Right atrium auricular region (tissue), 2 donors: Measurements from ENCODE around the gene WWC2. TPM values are rescaled to one million over a fixed set of nuclear protein-coding genes. Genes with fewer than 3 reads are reported as not detected.
A peak's percentile ranks its signal among the peaks of the same experiment; 100 is the strongest.
"Not testable (repeated sequence)": the region's sequence is repeated elsewhere in the genome, so short reads cannot be mapped to it uniquely, and the experiment has no call there.

Source experiments
- DNase-seq: peaks from one replicate; pipeline ENCODE4 v3.0.0-alpha.2; 2019; ENCODE audit warnings: low spot score
- H3K27ac ChIP-seq, 2 donors: fragments of 200-600 bp; sonication (generic); 1 replicate in 1 of 2; 2 replicates in 1 of 2; pipeline ENCODE4 v1.5.1; 2016 to 2019
- H3K27me3 ChIP-seq, 2 donors: fragments of 200-600 bp; sonication (generic); one replicate each; pipeline versions ENCODE4 v1.5.1 to v1.6.0; 2017 to 2019
- H3K36me3 ChIP-seq: fragments of 200-600 bp; sonication (generic); one replicate; pipeline ENCODE4 v1.5.1; 2016
- H3K4me1 ChIP-seq, 2 donors: fragments of 200-600 bp; sonication (generic); one replicate each; pipeline versions ENCODE4 v1.5.1 to v1.6.0; 2017 to 2019
- H3K4me3 ChIP-seq, 2 donors: fragments of 200-600 bp; sonication (generic); 1 replicate in 1 of 2; 2 replicates in 1 of 2; pipeline ENCODE4 v1.5.1; 2017 to 2019; ENCODE audit warnings: mild to moderate bottlenecking in 1 of 2, moderate library complexity in 1 of 2
- H3K9me3 ChIP-seq, 2 donors: fragments of 200-600 bp; sonication (generic); one replicate each; pipeline ENCODE4 v1.5.1; 2019
- total RNA-seq, 2 donors: library from RNA; depleted of rRNA; stranded (reverse); fragments of >200 nt; gene quantifications; one replicate each; pipeline ENCODE4 v1.1.0, GENCODE V29; 2016
- TF ChIP-seq, protein P1 (sequence below), 2 donors: fragments of 200-600 bp; sonication (generic); IDR thresholded peaks; one replicate each; pipeline ENCODE4 v1.5.1; 2019; ENCODE audit warnings: antibody characterized with exemption in 2 of 2

WWC2 gene
- total RNA-seq, 2 donors from 2014 or later, result 22.4 to 22.7 TPM

DNA sequence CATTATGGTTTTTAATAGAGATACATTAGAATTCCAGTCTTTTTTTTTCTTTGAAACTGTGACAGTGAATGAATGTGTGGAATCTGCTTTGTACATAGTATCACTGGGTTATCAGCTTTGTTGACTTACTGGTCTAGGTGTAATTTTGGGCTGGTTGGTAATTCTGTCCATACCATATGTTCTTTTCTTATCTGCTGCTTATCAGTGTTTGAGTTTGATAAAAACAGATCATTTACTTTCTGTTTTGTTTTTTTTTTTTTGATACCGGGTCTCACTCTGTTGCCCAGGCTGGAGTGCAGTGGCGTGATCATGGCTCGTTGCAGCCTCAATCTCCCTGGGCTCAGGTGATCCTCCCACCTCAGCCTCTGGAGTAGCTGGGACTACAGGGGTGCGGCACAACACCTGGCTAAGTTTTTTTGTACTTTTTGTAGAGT is 12.4 kb downstream of the WWC2 start:
- DNase-seq, result no peak
- no peak overlapping the region for H3K4me3 ChIP-seq
- TF ChIP-seq, protein P1, sequence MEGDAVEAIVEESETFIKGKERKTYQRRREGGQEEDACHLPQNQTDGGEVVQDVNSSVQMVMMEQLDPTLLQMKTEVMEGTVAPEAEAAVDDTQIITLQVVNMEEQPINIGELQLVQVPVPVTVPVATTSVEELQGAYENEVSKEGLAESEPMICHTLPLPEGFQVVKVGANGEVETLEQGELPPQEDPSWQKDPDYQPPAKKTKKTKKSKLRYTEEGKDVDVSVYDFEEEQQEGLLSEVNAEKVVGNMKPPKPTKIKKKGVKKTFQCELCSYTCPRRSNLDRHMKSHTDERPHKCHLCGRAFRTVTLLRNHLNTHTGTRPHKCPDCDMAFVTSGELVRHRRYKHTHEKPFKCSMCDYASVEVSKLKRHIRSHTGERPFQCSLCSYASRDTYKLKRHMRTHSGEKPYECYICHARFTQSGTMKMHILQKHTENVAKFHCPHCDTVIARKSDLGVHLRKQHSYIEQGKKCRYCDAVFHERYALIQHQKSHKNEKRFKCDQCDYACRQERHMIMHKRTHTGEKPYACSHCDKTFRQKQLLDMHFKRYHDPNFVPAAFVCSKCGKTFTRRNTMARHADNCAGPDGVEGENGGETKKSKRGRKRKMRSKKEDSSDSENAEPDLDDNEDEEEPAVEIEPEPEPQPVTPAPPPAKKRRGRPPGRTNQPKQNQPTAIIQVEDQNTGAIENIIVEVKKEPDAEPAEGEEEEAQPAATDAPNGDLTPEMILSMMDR (IDR thresholded peaks at IDR 0.05), result no peak
- no peak overlapping the region for H3K27ac ChIP-seq
- no peaks in the 10 kb centered on the region for H3K36me3 ChIP-seq
- no peaks in the 10 kb centered on the region for H3K9me3 ChIP-seq
- H3K27me3 ChIP-seq, result no peaks in the 10 kb centered on the region
- peaks cover 0 to 8% of the 10 kb centered on the region in 2 donors for H3K4me1 ChIP-seq

DNA sequence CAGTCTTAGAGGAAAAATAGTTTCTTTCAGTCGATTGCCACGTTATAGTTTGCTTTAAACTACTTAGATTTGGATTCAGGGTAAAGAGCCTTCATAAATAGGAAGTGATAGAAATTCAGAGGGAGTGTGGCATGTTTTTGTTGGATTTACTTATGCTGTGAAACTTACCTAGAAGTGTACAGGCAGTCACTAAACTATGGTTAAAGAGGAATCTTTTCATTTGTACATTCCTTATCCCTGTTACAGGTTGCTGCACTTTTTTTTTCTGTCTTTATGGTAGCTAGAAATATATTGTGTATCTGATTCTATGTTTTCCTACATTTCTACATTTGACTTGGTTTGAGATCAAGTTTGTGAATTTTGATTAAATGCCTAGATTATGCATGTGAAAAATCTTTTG is 19.1 kb downstream of the WWC2 start:
- H3K4me1 ChIP-seq, result peaks cover 0 to 16% of the 10 kb centered on the region in 2 donors
- H3K36me3 ChIP-seq, result no peaks in the 10 kb centered on the region
- DNase-seq, result no peak
- peak overlapping the region in 1 of 2 donors; percentile 21 for H3K27ac ChIP-seq
- H3K27me3 ChIP-seq, result no peaks in the 10 kb centered on the region
- H3K9me3 ChIP-seq, result no peaks in the 10 kb centered on the region
- TF ChIP-seq, protein P1 (IDR thresholded peaks at IDR 0.05), result no peak
- no peak overlapping the region for H3K4me3 ChIP-seq

DNA sequence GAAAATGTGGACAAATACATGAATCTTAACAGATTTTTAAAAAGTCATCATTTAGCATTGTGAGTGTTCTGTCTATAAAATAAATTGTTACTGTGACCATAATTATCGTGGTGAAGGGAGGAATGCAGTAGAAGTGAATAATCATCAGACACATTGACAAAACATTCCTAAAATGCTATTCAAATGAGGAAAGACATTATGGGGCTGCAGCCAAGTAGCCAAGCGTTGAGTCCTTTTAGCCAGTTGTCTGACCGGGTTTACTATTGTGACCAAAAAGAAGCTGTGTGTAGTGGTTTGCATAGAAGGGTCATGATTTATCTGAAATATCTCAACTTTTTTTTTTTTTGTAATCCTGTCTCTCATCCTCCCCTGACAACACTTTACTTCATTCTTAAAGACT is 19.5 kb downstream of the WWC2 start:
- Histone ChIP-seq H3K4me1 (peaks cover 0 to 16% of the 10 kb centered on the region in 2 donors), H3K27ac (peak overlapping the region; percentile 21 to 23), H3K36me3 (no peaks in the 10 kb centered on the region), H3K9me3 (no peaks in the 10 kb centered on the region), H3K4me3 (no peak overlapping the region), H3K27me3 (no peaks in the 10 kb centered on the region)
- no peak for DNase-seq
- TF ChIP-seq, protein P1 (IDR thresholded peaks at IDR 0.05), result no peak

DNA sequence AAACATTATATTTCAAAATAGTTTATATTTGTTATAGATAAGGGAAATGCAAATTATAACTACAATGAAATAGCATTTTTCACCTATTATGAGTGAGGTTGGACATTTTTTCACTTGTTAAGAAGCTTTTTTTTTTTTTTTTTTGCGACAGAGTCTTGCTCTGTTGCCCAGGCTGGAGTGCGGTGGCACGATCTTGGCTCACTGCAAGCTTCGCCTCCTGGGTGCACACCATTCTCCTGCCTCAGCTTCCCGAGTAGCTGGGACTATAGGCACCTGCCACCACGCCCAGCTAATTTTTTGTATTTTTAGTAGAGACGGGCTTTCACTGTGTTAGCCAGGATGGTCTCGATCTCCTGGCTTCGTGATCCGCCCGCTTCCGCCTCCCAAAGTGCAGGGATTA is 22.6 kb downstream of the WWC2 start:
- H3K4me1 ChIP-seq, result peaks cover 0 to 35% of the 10 kb centered on the region in 2 donors
- not testable (repeated sequence) for H3K36me3 ChIP-seq, H3K4me3 ChIP-seq, H3K27me3 ChIP-seq, DNase-seq, H3K27ac ChIP-seq, H3K9me3 ChIP-seq

DNA sequence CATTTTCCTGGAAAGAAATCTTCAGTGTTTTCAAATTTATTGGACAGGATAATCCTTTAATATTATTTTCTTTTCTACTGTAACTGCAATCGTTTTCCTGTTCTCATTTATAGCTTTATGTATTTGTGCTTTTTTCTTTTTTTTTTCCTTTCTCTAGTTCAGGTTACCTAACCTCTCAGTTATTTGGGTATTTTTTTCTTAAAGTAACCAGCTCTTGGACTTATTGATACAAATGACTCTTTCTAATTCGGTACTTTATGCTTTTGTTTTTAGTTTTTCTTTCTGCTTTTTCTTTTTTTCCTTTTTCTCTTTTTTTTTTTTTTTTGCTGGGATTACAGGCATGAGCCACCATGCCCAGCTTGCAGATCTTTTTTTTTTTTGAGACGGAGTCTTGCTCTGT is 25.2 kb downstream of the WWC2 start:
- no peaks in the 10 kb centered on the region for H3K9me3 ChIP-seq
- no peak overlapping the region for H3K4me3 ChIP-seq
- peaks cover 0 to 22% of the 10 kb centered on the region in 2 donors for H3K4me1 ChIP-seq
- no peak for DNase-seq
- H3K27ac ChIP-seq, result no peak overlapping the region
- H3K27me3 ChIP-seq, result no peaks in the 10 kb centered on the region
- H3K36me3 ChIP-seq, result no peaks in the 10 kb centered on the region
- TF ChIP-seq, protein P1 (IDR thresholded peaks at IDR 0.05), result no peak

DNA sequence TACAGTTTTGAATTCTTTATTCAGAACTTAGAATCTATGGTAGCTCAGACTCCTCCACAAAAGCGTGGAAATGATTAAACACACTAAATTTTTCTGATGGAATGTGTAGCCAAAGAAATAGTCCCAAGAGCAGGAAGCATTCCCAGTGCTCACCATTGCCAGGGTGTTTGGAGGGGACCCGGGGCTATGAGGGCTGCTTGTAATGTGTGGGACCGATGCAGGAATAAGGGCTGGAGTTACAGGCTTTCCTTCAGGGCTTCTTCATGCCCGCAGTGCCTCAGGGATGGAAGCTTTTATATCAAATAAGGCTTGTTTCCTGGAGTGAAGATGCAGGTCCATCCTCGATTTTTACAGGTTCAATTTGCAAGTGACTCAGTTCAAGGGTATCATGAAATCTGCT is 25.8 kb downstream of the WWC2 start:
- TF ChIP-seq, protein P1 (IDR thresholded peaks at IDR 0.05), result no peak
- no peaks in the 10 kb centered on the region for H3K27me3 ChIP-seq
- DNase-seq, result no peak
- H3K4me1 ChIP-seq, result peaks cover 0 to 19% of the 10 kb centered on the region in 2 donors
- no peak overlapping the region for H3K27ac ChIP-seq
- H3K36me3 ChIP-seq, result no peaks in the 10 kb centered on the region
- H3K9me3 ChIP-seq, result no peaks in the 10 kb centered on the region
- H3K4me3 ChIP-seq, result no peak overlapping the region
